PC-3 (cell line): ENCODE data around the gene CNGA2.

Source experiments
- EZH2 ChIP-seq: fragments of 300-600 bp; sonication (generic); IDR thresholded peaks from one replicate; pipeline ENCODE4 v1.6.1; 2017; ENCODE audit warnings: antibody characterized with exemption, mild to moderate bottlenecking, low read length; ENCODE audit not compliant: unreplicated experiment
- EZH2phosphoT487 ChIP-seq: fragments of 300-600 bp; sonication (generic); IDR thresholded peaks from 2 replicates; pipeline ENCODE4 v1.6.1; 2018; ENCODE audit warnings: mild to moderate bottlenecking, antibody characterized with exemption, low read length, borderline replicate concordance
- TF ChIP-seq, protein P1 (sequence below): fragments of 300-600 bp; sonication (generic); conservative IDR thresholded peaks from 2 replicates; pipeline ENCODE4 v1.5.1; 2017; ENCODE audit warnings: antibody characterized with exemption, low read depth, mild to moderate bottlenecking, low read length

GRCh38 chrX:151698485-151698884, 36.1 kb upstream of the CNGA2 start:
- TF ChIP-seq EZH2 (no peak), EZH2phosphoT487 (no peak)
- TF ChIP-seq, protein P1, sequence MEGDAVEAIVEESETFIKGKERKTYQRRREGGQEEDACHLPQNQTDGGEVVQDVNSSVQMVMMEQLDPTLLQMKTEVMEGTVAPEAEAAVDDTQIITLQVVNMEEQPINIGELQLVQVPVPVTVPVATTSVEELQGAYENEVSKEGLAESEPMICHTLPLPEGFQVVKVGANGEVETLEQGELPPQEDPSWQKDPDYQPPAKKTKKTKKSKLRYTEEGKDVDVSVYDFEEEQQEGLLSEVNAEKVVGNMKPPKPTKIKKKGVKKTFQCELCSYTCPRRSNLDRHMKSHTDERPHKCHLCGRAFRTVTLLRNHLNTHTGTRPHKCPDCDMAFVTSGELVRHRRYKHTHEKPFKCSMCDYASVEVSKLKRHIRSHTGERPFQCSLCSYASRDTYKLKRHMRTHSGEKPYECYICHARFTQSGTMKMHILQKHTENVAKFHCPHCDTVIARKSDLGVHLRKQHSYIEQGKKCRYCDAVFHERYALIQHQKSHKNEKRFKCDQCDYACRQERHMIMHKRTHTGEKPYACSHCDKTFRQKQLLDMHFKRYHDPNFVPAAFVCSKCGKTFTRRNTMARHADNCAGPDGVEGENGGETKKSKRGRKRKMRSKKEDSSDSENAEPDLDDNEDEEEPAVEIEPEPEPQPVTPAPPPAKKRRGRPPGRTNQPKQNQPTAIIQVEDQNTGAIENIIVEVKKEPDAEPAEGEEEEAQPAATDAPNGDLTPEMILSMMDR: no peak
